Myometrial cell (primary cell): ENCODE measurements around the gene ZNF283. TPM values are rescaled to one million over a fixed set of nuclear protein-coding genes. Genes with fewer than 3 reads are reported as not detected.

Experiments used
- total RNA-seq: library from RNA; depleted of rRNA; stranded (reverse); fragments of >200 nt; gene quantifications from 2 replicates; pipeline ENCODE4 v1.2.3, GENCODE V29; 2015

The ZNF283 gene
- 0.86 and 10.6 TPM in 2 replicates for total RNA-seq

DNA sequence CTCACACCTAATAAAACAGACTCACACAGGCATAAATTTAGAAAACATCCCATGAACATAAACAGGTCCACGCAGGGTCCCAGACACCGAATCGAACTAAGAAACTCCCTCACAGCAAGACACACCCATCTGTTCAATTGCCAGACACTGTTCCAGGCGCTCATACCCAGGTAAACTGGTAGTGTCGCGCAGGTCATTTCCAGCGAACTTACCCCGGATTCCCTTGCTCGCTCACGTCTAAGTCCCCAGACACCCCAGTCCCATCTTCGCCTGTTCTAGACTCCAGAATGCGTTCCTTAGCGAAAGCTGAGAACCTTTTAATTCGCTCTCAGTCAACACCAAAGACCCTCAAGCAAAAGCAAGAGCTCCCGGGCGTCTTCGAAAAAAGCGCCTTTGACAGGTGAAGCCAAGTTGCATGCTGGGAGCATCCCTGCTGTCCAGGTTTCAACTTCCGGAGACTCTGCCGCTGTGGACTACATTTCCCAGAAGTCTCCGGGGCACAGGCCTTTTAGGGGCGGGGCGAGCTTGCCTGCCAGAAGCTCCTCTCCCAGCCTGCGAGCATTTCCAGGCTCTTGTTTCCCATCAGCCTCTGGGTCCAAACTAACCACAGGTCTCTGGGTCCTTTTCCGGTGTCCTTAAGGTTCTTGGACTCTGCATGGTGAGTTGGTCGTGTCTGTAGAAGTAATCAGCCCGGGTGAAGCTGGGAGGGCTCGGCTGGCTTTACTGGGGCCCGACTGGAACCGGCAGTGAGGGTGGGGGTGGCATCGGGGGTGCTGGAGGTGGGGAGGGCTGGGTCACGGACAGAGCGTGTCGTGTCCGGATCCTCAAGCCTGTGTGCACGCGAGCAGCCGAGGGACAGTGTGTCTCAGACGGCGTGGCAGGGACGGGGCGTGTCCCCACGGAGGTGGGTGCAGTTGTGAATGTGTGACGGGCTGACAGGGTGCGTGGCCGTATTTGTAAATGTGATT, at the start of gene ZNF283:
TSS of gene ZNF283 (plus strand) at position 535 of the 968 bp plus-strand sequence. CDS start 6,184 bp downstream, outside the sequence.

DNA sequence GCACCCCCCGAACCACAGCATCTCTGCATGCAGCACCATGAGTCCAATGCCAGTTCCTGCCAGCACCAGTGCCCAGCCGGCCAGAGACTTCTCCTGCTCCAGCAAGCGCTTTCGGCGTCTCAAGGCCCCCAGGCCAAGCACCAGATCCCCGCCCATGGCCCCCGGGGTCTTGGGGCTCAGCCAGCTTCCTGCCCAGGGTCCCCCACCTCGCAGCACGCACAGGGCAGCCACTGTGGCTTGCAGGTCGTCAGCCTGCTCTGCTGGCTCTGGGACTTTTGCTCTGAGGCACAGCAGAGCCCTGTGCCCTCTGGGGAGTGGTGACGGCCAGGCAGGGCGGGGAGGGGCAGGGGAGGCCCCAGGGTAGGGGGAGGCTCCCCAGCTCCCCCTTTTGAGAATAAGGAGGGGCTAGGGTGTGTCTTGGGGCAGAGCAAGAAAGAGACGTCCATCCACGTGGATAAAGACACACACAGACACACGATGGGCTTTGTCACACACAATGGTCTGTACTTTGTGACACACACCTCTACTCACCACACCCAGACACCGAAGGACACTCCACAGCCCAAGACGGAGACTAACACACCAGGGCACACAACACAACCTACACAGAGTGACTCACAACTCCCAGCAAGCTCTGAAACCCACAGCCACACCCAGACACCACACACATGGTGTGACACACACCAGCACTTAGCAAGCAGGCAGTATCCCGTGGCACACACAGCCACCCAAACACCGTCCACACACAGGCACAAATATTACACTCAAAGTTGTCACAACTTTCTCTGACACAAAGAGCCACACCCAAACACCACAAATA, 46.2 kb upstream of the ZNF283 start, which contains the start of gene KCNN4:
TSS of gene KCNN4 (minus strand) at position 268 of the 820 bp plus-strand sequence. CDS start at position 156, 112 bp downstream.

DNA sequence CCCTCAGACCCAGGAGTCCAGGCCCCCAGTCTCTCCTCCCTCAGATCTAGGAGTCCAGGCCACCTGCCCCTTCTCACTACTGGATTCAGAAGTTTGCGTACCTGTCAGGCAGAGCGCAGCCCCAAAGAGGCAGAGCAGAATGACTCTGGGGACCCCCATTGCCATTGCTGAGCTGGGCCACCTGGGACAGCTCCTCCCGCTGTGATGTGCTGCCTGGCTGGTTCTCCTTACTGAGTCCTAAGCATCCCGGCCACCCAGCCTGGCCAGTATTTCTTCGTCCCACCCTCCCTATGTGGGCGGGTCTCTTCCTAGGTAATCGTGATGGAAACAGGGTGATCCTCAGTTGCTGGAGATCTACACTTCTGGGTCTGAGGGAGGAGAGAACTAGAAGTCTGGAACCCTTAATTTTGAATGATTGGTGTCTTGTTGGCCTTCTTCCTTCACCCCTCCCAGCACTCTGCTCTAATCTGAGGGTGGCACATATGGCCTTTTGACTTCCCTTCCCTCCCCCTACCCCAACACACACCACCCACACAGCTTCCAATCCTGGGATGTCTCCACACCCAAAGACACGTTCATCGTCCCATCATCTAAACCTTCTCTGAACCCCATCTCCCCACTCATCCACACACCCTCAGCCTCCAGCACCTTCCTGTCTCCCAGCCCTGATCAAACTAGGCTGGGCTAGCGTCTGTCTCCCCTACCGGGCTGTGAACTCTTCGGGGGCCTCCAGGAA, 24.7 kb upstream of the ZNF283 start, which contains the start of gene LYPD5:
TSS of gene LYPD5 (minus strand) at position 232 of the 736 bp plus-strand sequence. CDS start at position 165, 67 bp downstream.

DNA sequence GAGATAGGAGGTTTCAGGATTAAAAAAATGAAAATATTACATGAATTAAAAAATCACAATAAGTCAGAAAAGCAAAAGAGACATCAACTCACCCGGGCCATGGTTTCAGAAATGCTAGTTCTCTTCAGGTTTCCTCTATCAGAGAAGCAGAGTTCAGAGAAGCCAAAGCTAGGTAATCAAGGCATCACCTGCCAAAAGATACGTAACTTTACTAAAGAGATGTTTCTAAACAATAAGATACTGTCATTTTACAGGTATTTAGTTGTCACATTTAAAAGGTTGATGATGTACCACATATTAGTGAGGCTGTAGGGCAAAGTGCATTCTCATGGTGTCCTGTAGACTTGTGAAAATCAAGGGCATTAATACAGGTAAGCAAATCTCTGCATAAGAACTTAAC, 56.7 kb downstream of the ZNF283 start, which contains the start of gene ZNF404:
TSS of gene ZNF404 (minus strand) at position 101 of the 400 bp plus-strand sequence.

Other genes with a start within 250 kb of the ZNF283 start
- gene IRGQ, start 231.2 kb upstream of the ZNF283 start, total RNA-seq: 5.2 and 7.4 TPM in 2 replicates
- 9.6 and 14.1 TPM in 2 replicates for gene ZNF576, start 230.7 kb upstream of the ZNF283 start, total RNA-seq
- gene SRRM5, start 215.2 kb upstream of the ZNF283 start, total RNA-seq: not detected in 2 replicates
- gene ZNF428, start 207.7 kb upstream of the ZNF283 start, total RNA-seq: 27.7 and 40.1 TPM in 2 replicates
- 2.6 and 3.5 TPM in 2 replicates for gene CADM4, start 187.5 kb upstream of the ZNF283 start, total RNA-seq
- 125 and 126 TPM in 2 replicates for gene PLAUR, start 157.2 kb upstream of the ZNF283 start, total RNA-seq
- not detected in 2 replicates for gene IRGC, start 111.2 kb upstream of the ZNF283 start, total RNA-seq
- gene SMG9, start 72.4 kb upstream of the ZNF283 start, total RNA-seq: 10.6 and 12.4 TPM in 2 replicates
- 0.89 and 1.7 TPM in 2 replicates for gene KCNN4, start 46.3 kb upstream of the ZNF283 start, total RNA-seq
- not detected in 2 replicates for gene LYPD5, start 24.9 kb upstream of the ZNF283 start, total RNA-seq
- gene ZNF404, start 56.6 kb downstream of the ZNF283 start, total RNA-seq: 1.2 and 2.0 TPM in 2 replicates
- gene ZNF45, start 108.0 kb downstream of the ZNF283 start, total RNA-seq: 5.8 and 6.4 TPM in 2 replicates
- 1.2 and 2.3 TPM in 2 replicates for gene ZNF221, start 123.9 kb downstream of the ZNF283 start, total RNA-seq
- 2.0 and 8.0 TPM in 2 replicates for gene ZNF155, start 156.9 kb downstream of the ZNF283 start, total RNA-seq
- 0.58 and 1.9 TPM in 2 replicates for gene ZNF230, start 175.6 kb downstream of the ZNF283 start, total RNA-seq
- gene ZNF222, start 198.1 kb downstream of the ZNF283 start, total RNA-seq: 1.2 and 5.2 TPM in 2 replicates
- 2.6 and 5.1 TPM in 2 replicates for gene ZNF223, start 224.7 kb downstream of the ZNF283 start, total RNA-seq
- gene ZNF284, start 244.8 kb downstream of the ZNF283 start, total RNA-seq: 1.4 and 1.6 TPM in 2 replicates